OCI-LY1 (cell line): ENCODE data around the gene EXT2.

Experiments used
- CTCF ChIP-seq: fragments of 200-600 bp; sonication (generic), shearing (Covaris generic); IDR thresholded peaks from 2 replicates; pipeline ENCODE4 v1.5.1; 2017; ENCODE audit warnings: mild to moderate bottlenecking, antibody characterized with exemption, low read length, moderate library complexity, mixed read lengths
- EZH2 ChIP-seq: fragments of 200-600 bp; sonication (generic), shearing (Covaris generic); IDR thresholded peaks from 2 replicates; pipeline ENCODE4 v1.8.0; 2017; ENCODE audit warnings: borderline replicate concordance, mixed run types, mild to moderate bottlenecking, antibody characterized with exemption, low read length, moderate library complexity, mixed read lengths

- TF ChIP-seq CTCF (no peak), EZH2 (no peak)
Observed at GRCh38 chr11:44199298-44199697, 103.8 kb downstream of the EXT2 start.
